ENCODE results near the gene CDC42EP1. TPM values are rescaled to one million over a fixed set of nuclear protein-coding genes. Genes with fewer than 3 reads are reported as not detected.
"Not testable (repeated sequence)": the region's sequence is repeated elsewhere in the genome, so short reads cannot be mapped to it uniquely, and the experiment has no call there.

The CDC42EP1 gene
- total RNA-seq, 2 donors from 2014 or later = 66.1 to 97.0 TPM

GRCh38 chr22:37601203-37601539 is 40.9 kb downstream of the CDC42EP1 start:
- Histone ChIP-seq H3K4me3 (no peak overlapping the region), H3K27me3 (no peaks in the 10 kb centered on the region), H3K4me1 (no peaks in the 10 kb centered on the region), H3K9ac (ENCODE audit: low read depth in 2 of 2, low read length in 2 of 2) (peak overlapping the region in 1 of 2 donors; percentile 55), H3K9me3 (no peaks in the 10 kb centered on the region), H3K36me3 (no peaks in the 10 kb centered on the region), H3K27ac (peak overlapping the region; percentile 64)
- TF ChIP-seq CTCF (IDR thresholded peaks at IDR 0.05) = no peak
- no peak for DNase-seq
- intact Hi-C loops (cut with DNase I) = no loop called here

- Histone ChIP-seq H3K36me3 (no peaks in the 10 kb centered on the region), H3K4me1 (no peaks in the 10 kb centered on the region), H3K9me3 (no peaks in the 10 kb centered on the region), H3K27me3 (no peaks in the 10 kb centered on the region), H3K4me3 (no peak overlapping the region), H3K27ac (peak overlapping the region; percentile 64), H3K9ac (ENCODE audit: low read depth in 2 of 2, low read length in 2 of 2) (peak overlapping the region in 1 of 2 donors; percentile 55)
- DNase-seq = peak; percentile 80
- intact Hi-C loops (cut with DNase I) = no loop called here
- no peak for TF ChIP-seq CTCF (IDR thresholded peaks at IDR 0.05)
Measured at GRCh38 chr22:37601540-37602442, 41.5 kb downstream of the CDC42EP1 start.

DNA sequence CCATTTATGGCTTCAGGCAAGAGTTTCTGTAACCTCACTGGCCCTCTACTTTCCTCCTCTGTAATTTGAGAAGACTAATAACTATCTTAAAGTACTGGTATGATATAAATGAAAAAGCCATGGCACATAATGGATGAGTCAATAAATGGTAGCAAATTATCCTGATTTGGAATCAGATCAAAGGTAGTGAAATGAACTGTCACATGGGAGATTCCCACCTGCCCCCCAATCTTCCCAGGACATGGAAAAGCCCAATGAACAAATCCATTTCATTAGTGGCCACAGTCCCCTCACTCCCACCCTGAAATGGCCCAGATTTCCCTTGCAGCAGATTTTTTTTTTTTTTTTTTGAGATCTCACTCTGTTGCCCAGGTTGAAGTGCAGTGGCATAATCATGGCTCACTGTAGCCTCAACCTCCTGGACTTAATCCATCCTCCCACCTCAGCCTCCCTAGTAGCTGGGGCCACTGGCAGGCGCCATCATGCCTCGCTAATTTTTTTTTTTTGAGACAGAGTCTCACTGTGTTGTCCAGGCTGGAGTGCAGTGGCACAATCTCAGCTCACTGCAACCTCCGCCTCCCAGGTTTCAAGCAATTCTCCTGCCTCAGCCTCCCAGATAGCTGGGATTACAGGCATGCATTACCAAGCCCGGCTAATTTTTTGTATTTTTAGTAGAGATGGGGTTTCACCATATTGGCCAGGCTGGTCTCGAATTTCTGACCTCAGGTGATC is 42.4 kb downstream of the CDC42EP1 start:
- H3K36me3 ChIP-seq; H3K27ac ChIP-seq; H3K27me3 ChIP-seq; H3K4me1 ChIP-seq; H3K4me3 ChIP-seq; H3K9ac ChIP-seq (ENCODE audit: low read depth in 2 of 2, low read length in 2 of 2); H3K9me3 ChIP-seq; DNase-seq; intact Hi-C loops (cut with DNase I): not testable (repeated sequence)

DNA sequence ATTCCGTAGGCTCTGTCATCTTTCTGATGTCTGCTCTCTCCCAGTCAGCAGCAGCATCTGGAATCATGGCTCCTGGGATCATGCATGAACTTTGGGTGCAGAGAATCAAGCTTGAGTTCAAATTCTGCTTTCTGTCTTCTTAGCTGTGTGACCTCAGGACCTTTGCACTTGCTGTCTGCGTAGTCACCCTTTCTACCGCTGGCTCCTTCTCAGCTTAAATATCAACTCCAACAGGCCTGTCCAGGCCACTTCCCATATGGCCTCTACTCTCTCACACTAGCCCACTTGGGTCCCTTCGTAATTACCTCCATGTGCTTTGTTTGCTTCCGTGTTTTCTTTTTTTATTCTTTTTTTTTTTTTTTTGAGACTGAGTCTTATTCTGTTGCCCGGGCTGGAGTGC is 43.8 kb downstream of the CDC42EP1 start:
- Histone ChIP-seq H3K9me3 (no peaks in the 10 kb centered on the region), H3K9ac (ENCODE audit: low read depth in 2 of 2, low read length in 2 of 2) (no peak overlapping the region), H3K4me1 (no peaks in the 10 kb centered on the region), H3K4me3 (no peak overlapping the region), H3K27ac (no peak overlapping the region), H3K27me3 (no peaks in the 10 kb centered on the region), H3K36me3 (no peaks in the 10 kb centered on the region)
- intact Hi-C loops (cut with DNase I) = no loop called here
- no peak for DNase-seq
- no peak for TF ChIP-seq CTCF (IDR thresholded peaks at IDR 0.05)

DNA sequence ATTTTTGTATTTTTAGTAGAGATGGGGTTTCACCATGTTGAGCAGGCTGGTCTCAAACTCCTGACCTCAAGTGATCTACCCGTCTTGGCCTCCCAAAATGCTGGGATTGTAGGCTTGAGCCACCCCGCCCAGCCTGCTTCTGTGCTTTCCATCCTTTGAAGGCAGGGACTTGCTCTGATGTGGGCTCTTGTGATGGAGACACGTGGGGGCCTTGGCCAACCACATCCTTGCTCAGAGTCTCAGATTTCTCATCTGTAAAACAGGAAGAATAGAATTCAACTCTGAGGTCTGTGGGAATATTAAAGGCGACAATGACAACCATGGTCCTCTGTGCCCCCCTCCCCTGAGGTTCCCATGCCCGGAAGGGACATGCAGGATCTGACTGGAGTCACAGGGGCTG is 44.6 kb downstream of the CDC42EP1 start:
- no peak for TF ChIP-seq CTCF (IDR thresholded peaks at IDR 0.05)
- Histone ChIP-seq H3K9ac (ENCODE audit: low read depth in 2 of 2, low read length in 2 of 2) (no peak overlapping the region), H3K4me3 (no peak overlapping the region), H3K27me3 (no peaks in the 10 kb centered on the region), H3K27ac (no peak overlapping the region), H3K9me3 (no peaks in the 10 kb centered on the region), H3K36me3 (no peaks in the 10 kb centered on the region), H3K4me1 (peaks cover 3% of the 10 kb centered on the region)
- intact Hi-C loops (cut with DNase I) = no loop called here
- peak; percentile 28 for DNase-seq
